Measurements from ENCODE around the gene SOX15.

Gene SOX15

GRCh38 chr17:7561028-7561575 lies 28.8 kb downstream of the SOX15 start:
- peak overlapping the region; percentile 92 for H3K4me2 ChIP-seq (ENCODE audit: low read length)
- H3K9me2 ChIP-seq (replicated peaks; ENCODE audit: control insufficient read depth, low read length): no peaks in the 10 kb centered on the region
- no peak for TF ChIP-seq EZH2phosphoT487 (IDR thresholded peaks at IDR 0.05; ENCODE audit: borderline replicate concordance, low read length)
- TF ChIP-seq, protein P1, sequence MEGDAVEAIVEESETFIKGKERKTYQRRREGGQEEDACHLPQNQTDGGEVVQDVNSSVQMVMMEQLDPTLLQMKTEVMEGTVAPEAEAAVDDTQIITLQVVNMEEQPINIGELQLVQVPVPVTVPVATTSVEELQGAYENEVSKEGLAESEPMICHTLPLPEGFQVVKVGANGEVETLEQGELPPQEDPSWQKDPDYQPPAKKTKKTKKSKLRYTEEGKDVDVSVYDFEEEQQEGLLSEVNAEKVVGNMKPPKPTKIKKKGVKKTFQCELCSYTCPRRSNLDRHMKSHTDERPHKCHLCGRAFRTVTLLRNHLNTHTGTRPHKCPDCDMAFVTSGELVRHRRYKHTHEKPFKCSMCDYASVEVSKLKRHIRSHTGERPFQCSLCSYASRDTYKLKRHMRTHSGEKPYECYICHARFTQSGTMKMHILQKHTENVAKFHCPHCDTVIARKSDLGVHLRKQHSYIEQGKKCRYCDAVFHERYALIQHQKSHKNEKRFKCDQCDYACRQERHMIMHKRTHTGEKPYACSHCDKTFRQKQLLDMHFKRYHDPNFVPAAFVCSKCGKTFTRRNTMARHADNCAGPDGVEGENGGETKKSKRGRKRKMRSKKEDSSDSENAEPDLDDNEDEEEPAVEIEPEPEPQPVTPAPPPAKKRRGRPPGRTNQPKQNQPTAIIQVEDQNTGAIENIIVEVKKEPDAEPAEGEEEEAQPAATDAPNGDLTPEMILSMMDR (IDR thresholded peaks at IDR 0.05; ENCODE audit: low read depth, low read length, poor library complexity, severe bottlenecking): peak; percentile 56
- peak overlapping the region; percentile 79 for H3K4me3 ChIP-seq (ENCODE audit: low read length)
- peak overlapping the region; percentile 82 for H3K27ac ChIP-seq (ENCODE audit: low read depth, low read length)
- H3K9me3 ChIP-seq (ENCODE audit: control insufficient read depth, insufficient read depth, low read length): no peaks in the 10 kb centered on the region
- H3K36me3 ChIP-seq (ENCODE audit: control insufficient read depth, low read length): peaks cover 40% of the 10 kb centered on the region
- H4K20me1 ChIP-seq (ENCODE audit: control insufficient read depth, insufficient read depth, low read depth, low read length): no peaks in the 10 kb centered on the region
- H3K27me3 ChIP-seq (ENCODE audit: control insufficient read depth, low read length): peaks cover 7% of the 10 kb centered on the region
- H3F3A ChIP-seq (ENCODE audit: control insufficient read depth, insufficient read depth): 0 out of 2 replicates have a peak, but pooled peaks cover 3% of the 10 kb centered on the region
- peaks cover 47% of the 10 kb centered on the region for H3K79me2 ChIP-seq (ENCODE audit: control insufficient read depth, low read length)
- H3K4me1 ChIP-seq (ENCODE audit: control insufficient read depth, low read length): peaks cover 49% of the 10 kb centered on the region

- Histone ChIP-seq H3K27ac (ENCODE audit: low read depth, low read length) (no peak overlapping the region; the same call in 1 of the 2 replicates), H3K4me3 (ENCODE audit: low read length) (peak overlapping the region; percentile 79), H3K9me2 (replicated peaks; ENCODE audit: control insufficient read depth, low read length) (no peaks in the 10 kb centered on the region), H3K79me2 (ENCODE audit: control insufficient read depth, low read length) (peaks cover 43% of the 10 kb centered on the region), H3K36me3 (ENCODE audit: control insufficient read depth, low read length) (peaks cover 33% of the 10 kb centered on the region), H3K9me3 (ENCODE audit: control insufficient read depth, insufficient read depth, low read length) (no peaks in the 10 kb centered on the region), H3K27me3 (ENCODE audit: control insufficient read depth, low read length) (peaks cover 7% of the 10 kb centered on the region), H3K4me2 (ENCODE audit: low read length) (peak overlapping the region; percentile 92), H4K20me1 (ENCODE audit: control insufficient read depth, insufficient read depth, low read depth, low read length) (no peaks in the 10 kb centered on the region), H3F3A (ENCODE audit: control insufficient read depth, insufficient read depth) (0 out of 2 replicates have a peak, but pooled peaks cover 3% of the 10 kb centered on the region), H3K4me1 (ENCODE audit: control insufficient read depth, low read length) (peaks cover 49% of the 10 kb centered on the region)
- TF ChIP-seq, protein P1 (IDR thresholded peaks at IDR 0.05; ENCODE audit: low read depth, low read length, poor library complexity, severe bottlenecking): no peak
- TF ChIP-seq EZH2phosphoT487 (IDR thresholded peaks at IDR 0.05; ENCODE audit: borderline replicate concordance, low read length): no peak
These were observed 29.5 kb downstream of the SOX15 start for GRCh38 chr17:7560172-7561027.

GRCh38 chr17:7559320-7560171 lies 30.3 kb downstream of the SOX15 start:
- Histone ChIP-seq H4K20me1 (ENCODE audit: control insufficient read depth, insufficient read depth, low read depth, low read length) (no peaks in the 10 kb centered on the region), H3K79me2 (ENCODE audit: control insufficient read depth, low read length) (peaks cover 34% of the 10 kb centered on the region), H3K4me2 (ENCODE audit: low read length) (peak overlapping the region; percentile 92), H3K4me3 (ENCODE audit: low read length) (peak overlapping the region; percentile 79; the same call in 1 of the 2 replicates), H3K27ac (ENCODE audit: low read depth, low read length) (no peak overlapping the region), H3K4me1 (ENCODE audit: control insufficient read depth, low read length) (peaks cover 49% of the 10 kb centered on the region), H3K9me3 (ENCODE audit: control insufficient read depth, insufficient read depth, low read length) (no peaks in the 10 kb centered on the region), H3K36me3 (ENCODE audit: control insufficient read depth, low read length) (peaks cover 24% of the 10 kb centered on the region), H3K9me2 (replicated peaks; ENCODE audit: control insufficient read depth, low read length) (no peaks in the 10 kb centered on the region), H3F3A (ENCODE audit: control insufficient read depth, insufficient read depth) (0 out of 2 replicates have a peak, but pooled peaks cover 3% of the 10 kb centered on the region), H3K27me3 (ENCODE audit: control insufficient read depth, low read length) (peaks cover 7% of the 10 kb centered on the region)
- no peak for TF ChIP-seq EZH2phosphoT487 (IDR thresholded peaks at IDR 0.05; ENCODE audit: borderline replicate concordance, low read length)
- TF ChIP-seq, protein P1 (IDR thresholded peaks at IDR 0.05; ENCODE audit: low read depth, low read length, poor library complexity, severe bottlenecking): no peak

All from DOHH2 (cell line).